ENCODE data around the gene PPFIBP1.

The PPFIBP1 gene

GRCh38 chr12:27524839-27525753 lies 1.1 kb downstream of the PPFIBP1 start:
- DNase-seq (ENCODE audit: low read depth in 2 of 2) = peak; percentile 87 to 93
- TF ChIP-seq, protein P1, sequence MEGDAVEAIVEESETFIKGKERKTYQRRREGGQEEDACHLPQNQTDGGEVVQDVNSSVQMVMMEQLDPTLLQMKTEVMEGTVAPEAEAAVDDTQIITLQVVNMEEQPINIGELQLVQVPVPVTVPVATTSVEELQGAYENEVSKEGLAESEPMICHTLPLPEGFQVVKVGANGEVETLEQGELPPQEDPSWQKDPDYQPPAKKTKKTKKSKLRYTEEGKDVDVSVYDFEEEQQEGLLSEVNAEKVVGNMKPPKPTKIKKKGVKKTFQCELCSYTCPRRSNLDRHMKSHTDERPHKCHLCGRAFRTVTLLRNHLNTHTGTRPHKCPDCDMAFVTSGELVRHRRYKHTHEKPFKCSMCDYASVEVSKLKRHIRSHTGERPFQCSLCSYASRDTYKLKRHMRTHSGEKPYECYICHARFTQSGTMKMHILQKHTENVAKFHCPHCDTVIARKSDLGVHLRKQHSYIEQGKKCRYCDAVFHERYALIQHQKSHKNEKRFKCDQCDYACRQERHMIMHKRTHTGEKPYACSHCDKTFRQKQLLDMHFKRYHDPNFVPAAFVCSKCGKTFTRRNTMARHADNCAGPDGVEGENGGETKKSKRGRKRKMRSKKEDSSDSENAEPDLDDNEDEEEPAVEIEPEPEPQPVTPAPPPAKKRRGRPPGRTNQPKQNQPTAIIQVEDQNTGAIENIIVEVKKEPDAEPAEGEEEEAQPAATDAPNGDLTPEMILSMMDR (IDR thresholded peaks at IDR 0.05; ENCODE audit: low read depth, low read length) = no peak
- peak overlapping the region; percentile 76 to 83 for H3K4me3 ChIP-seq (replicated peaks in 1 of 2; ENCODE audit: low read depth in 2 of 2, low read length in 2 of 2)

- TF ChIP-seq, protein P1 (IDR thresholded peaks at IDR 0.05; ENCODE audit: low read depth, low read length) = no peak
- no peak overlapping the region for H3K4me3 ChIP-seq (replicated peaks in 1 of 2; ENCODE audit: low read depth in 2 of 2, low read length in 2 of 2)
- DNase-seq (ENCODE audit: low read depth in 2 of 2) = no peak
Observed at GRCh38 chr12:27527512-27527911, 3.5 kb downstream of the PPFIBP1 start.

- TF ChIP-seq, protein P1 (IDR thresholded peaks at IDR 0.05; ENCODE audit: low read depth, low read length) = no peak
- H3K4me3 ChIP-seq (replicated peaks in 1 of 2; ENCODE audit: low read depth in 2 of 2, low read length in 2 of 2) = no peak overlapping the region
Observed at GRCh38 chr12:27528788-27529187, 4.8 kb downstream of the PPFIBP1 start.

DNA sequence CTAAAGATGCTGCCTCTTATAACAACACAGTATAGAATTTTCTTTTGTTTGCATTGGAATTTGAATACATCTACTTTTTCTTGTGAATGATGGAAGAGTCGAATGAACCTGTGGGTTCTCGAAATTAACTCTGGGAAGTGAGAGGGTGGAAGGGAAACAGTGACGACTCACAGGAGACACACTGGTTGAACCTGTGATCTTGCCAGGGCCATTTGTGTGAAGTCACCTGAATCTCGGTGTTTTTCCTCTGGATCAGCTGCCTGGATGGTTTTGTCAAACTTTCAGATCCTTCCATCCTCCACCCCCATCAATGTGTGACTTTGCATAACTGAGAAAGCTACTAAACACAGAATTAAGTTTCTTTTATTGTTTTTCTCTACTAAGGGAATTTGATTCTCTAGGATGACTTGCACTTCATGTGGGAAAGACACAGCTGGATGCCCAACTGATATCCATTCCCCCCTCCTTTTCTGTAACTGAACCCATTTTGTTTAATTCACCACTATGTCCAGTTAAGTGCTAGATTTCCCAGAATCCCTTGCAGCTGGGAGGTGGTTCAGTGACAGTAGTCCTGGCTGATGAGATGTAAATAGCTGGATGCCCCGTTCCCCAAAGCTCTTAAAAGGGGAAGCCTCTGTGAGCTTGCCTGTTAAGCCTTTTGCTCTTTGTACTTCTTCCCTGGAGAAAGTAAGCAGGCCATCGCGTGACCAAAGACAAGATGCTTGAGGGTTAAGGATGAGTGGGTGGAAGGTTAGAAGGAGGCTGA lies 6.3 kb downstream of the PPFIBP1 start:
- no peak overlapping the region for H3K4me3 ChIP-seq (replicated peaks in 1 of 2; ENCODE audit: low read depth in 2 of 2, low read length in 2 of 2)
- DNase-seq (ENCODE audit: low read depth in 2 of 2) = peak in 1 of 2 donors; percentile 10
- TF ChIP-seq, protein P1 (IDR thresholded peaks at IDR 0.05; ENCODE audit: low read depth, low read length) = no peak

More at GRCh38 chr12:27528788-27529187, 4.8 kb downstream of the PPFIBP1 start:
- DNase-seq (ENCODE audit: low read depth in 2 of 2) = peak in 1 of 2 donors; percentile 36

DNA sequence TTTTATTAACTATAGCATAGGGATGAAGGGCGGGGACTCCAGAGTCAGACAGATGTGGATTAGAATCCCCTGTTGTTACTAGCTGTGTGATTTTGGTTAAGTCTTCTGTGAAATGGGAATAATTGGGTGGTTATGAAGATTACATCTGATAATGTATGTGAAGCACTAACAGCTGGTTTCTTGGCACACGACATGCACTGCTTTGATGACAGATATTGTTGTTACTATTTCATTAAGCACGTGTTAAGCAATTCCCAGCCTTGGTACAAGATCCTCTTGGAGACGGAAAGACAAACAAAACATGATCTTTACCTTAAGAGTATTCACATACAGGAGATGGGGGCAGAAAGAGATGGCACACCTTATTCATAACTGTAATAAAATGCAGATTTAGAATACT lies 7.9 kb downstream of the PPFIBP1 start:
- no peak overlapping the region for H3K4me3 ChIP-seq (replicated peaks in 1 of 2; ENCODE audit: low read depth in 2 of 2, low read length in 2 of 2)
- DNase-seq (ENCODE audit: low read depth in 2 of 2) = peak; percentile 51 to 69
- TF ChIP-seq, protein P1 (IDR thresholded peaks at IDR 0.05; ENCODE audit: low read depth, low read length) = no peak

- TF ChIP-seq, protein P1 (IDR thresholded peaks at IDR 0.05; ENCODE audit: low read depth, low read length) = no peak
- DNase-seq (ENCODE audit: low read depth in 2 of 2) = no peak
- H3K4me3 ChIP-seq (replicated peaks in 1 of 2; ENCODE audit: low read depth in 2 of 2, low read length in 2 of 2) = no peak overlapping the region
Observed at GRCh38 chr12:27534060-27534764, 10.2 kb downstream of the PPFIBP1 start.

Measured in cardiac fibroblast (primary cell).